Esophagus (tissue), 2 donors: ENCODE data around the gene CERS1. TPM values are rescaled to one million over a fixed set of nuclear protein-coding genes. Genes with fewer than 3 reads are reported as not detected.

Experiments used
- H3K27ac ChIP-seq, 2 donors: one replicate each; pipeline ENCODE4 v1.5.1; 2013; ENCODE audit warnings: low read depth in 2 of 2, mild to moderate bottlenecking in 2 of 2, inconsistent platforms in 1 of 2, low read length in 1 of 2, moderate library complexity in 1 of 2
- H3K27me3 ChIP-seq, 2 donors: one replicate each; pipeline ENCODE4 v1.6.1; 2013; ENCODE audit warnings: low read length in 2 of 2, control low read depth in 1 of 2, mild to moderate bottlenecking in 1 of 2; ENCODE audit not compliant: insufficient read depth in 2 of 2, control insufficient read depth in 1 of 2
- H3K36me3 ChIP-seq, 2 donors: one replicate each; pipeline ENCODE4 v1.6.1; 2013; ENCODE audit warnings: low read length in 1 of 2; ENCODE audit not compliant: control insufficient read depth in 2 of 2, insufficient read depth in 2 of 2
- H3K4me1 ChIP-seq, 2 donors: one replicate each; pipeline ENCODE4 v1.6.1; 2013; ENCODE audit warnings: low read length in 1 of 2; ENCODE audit not compliant: control insufficient read depth in 2 of 2, insufficient read depth in 2 of 2
- H3K4me3 ChIP-seq, 2 donors: one replicate each; pipeline ENCODE4 v1.5.1; 2013; ENCODE audit warnings: low read length in 2 of 2, mild to moderate bottlenecking in 2 of 2, low read depth in 1 of 2, moderate library complexity in 1 of 2
- H3K9me3 ChIP-seq, 2 donors: one replicate each; pipeline ENCODE4 v1.6.1; 2013; ENCODE audit warnings: mild to moderate bottlenecking in 2 of 2, low read depth in 1 of 2, low read length in 1 of 2, moderate library complexity in 1 of 2; ENCODE audit not compliant: control insufficient read depth in 2 of 2, insufficient read depth in 1 of 2
- WGBS, 2 donors: extraction: QIAGEN DNeasy Blood & Tissue Kit; methylation state at CpG; one replicate each; pipeline ENCODE4 v1.1.7; 2013; 5-methylcytosine and 5-hydroxymethylcytosine counted together
- polyA plus RNA-seq, 2 donors: library from polyadenylated mRNA; stranded (reverse); fragments of 200-250 nt; gene quantifications; one replicate each; pipeline ENCODE4 v1.2.3, GENCODE V29; 2013
- donor health status: healthy with polysubstance abuse.
- donor health status: Bipolar disorder and iron deficiency.

The CERS1 gene
- polyA plus RNA-seq, 2 donors = 0.08 to 0.12 TPM

DNA sequence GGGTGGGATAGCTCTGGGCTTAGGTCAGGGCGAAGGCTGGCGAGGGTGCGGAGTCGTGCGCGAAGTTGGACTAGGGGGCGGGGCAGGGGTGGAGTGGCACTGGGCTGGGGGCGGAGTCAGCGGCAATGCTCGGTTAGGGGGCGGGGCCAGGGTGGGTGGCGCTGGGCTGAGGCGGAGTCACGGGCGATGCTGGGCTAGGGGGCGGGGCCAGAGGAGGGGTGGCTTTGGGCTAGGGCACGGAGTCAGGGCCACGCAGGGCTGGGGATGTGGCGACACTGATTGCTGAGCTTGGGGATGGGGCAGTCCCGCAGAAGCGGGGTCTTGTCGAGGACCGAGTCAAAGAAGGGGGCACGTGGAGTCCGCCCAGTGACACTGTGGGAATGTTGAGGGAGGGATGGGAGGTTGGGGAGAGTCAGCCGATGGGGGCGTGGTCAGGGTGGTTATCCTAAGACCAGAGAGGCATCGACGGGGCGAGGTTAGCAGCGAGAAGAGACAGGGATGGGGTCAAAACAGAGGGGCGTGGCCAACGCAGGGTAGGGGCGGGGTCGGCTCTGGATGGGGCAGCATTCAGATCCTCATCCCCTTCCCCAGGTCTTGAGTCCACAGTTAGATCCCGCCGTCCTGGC, 36.4 kb upstream of the CERS1 start:
- WGBS, 2 donors = 33 to 50% methylated on average over 34 to 37 of the region's 37 CpGs
- Histone ChIP-seq H3K4me3 (no peak overlapping the region), H3K9me3 (no peaks in the 10 kb centered on the region)

DNA sequence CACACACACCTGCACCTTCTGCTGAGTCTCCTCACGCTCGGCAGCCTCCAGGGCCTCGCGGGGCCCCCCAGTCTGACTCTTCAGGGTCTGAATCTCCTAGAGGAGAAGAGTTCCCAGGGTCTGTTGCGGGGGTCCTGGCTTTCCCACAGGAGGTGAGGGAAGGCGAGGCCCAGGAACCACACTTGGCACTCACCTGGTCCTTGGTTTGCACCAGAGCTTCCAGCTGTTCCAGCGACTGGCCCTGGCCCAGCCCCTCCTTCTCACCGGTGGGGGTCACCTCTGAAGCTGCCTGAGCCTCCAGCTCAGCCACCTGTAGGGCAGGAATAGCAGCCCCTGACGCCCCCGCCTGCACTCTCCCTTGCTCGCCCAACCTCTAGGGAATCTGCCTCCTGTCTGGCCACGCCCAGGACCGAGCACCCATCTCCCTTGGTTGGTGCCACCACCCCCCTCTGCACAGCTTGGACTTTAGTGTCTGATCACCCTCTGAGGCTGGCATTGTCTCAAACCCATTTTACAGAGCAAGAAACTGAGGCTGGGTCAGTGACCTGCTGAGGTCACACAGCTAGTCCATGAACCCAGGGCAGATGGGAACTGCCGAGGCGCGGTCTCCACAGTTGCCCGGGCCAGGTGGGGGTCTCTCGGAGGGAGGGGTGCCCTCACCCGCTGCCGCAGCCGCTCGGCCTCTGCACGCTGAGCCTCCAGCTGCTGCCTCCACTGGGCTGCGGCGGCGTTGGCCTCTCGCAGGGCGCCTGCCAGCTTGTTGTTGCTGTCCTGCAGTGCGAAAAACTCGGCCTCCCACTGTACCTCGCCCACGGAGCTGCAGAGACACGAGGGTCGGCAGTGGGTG, 35.6 kb upstream of the CERS1 start:
- peaks cover 0 to 10% of the 10 kb centered on the region in 2 donors for H3K36me3 ChIP-seq
- 87% methylated on average over 33 to 34 of the region's 34 CpGs for WGBS, 2 donors
- no peak overlapping the region for H3K27ac ChIP-seq
- H3K4me1 ChIP-seq = no peaks in the 10 kb centered on the region
- H3K4me3 ChIP-seq = no peak overlapping the region
- no peaks in the 10 kb centered on the region for H3K9me3 ChIP-seq
- no peaks in the 10 kb centered on the region for H3K27me3 ChIP-seq

More for the DNA sequence above, 36.4 kb upstream of the CERS1 start:
- Histone ChIP-seq H3K27me3 (no peaks in the 10 kb centered on the region), H3K36me3 (peaks cover 0 to 10% of the 10 kb centered on the region in 2 donors), H3K4me1 (no peaks in the 10 kb centered on the region), H3K27ac (no peak overlapping the region)

DNA sequence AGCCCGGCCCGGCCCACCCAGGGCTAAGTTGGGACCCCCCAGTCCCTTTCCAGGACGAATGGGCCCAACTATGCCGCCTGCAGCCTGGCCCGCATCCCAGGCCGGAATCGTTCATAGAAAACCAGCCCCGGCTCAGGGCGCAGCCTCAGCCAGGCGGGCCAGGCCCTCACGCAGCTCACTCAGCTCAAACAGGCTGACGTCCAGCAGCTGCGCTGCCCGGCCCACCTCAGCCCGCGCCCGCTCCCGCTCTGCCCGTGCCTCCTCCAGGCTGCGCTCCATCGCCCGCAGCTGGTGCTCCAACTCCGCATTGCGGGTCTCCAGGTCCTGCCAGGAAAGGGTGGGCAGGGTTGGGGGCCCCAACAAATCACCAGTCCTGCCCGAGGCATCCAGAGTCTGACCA, 33.4 kb upstream of the CERS1 start:
- WGBS, 2 donors = 87 to 89% methylated on average over 22 to 25 of the region's 25 CpGs
- Histone ChIP-seq H3K9me3 (no peaks in the 10 kb centered on the region), H3K36me3 (peaks cover 9 to 24% of the 10 kb centered on the region in 2 donors), H3K27me3 (no peaks in the 10 kb centered on the region), H3K27ac (no peak overlapping the region), H3K4me1 (no peaks in the 10 kb centered on the region), H3K4me3 (no peak overlapping the region)

DNA sequence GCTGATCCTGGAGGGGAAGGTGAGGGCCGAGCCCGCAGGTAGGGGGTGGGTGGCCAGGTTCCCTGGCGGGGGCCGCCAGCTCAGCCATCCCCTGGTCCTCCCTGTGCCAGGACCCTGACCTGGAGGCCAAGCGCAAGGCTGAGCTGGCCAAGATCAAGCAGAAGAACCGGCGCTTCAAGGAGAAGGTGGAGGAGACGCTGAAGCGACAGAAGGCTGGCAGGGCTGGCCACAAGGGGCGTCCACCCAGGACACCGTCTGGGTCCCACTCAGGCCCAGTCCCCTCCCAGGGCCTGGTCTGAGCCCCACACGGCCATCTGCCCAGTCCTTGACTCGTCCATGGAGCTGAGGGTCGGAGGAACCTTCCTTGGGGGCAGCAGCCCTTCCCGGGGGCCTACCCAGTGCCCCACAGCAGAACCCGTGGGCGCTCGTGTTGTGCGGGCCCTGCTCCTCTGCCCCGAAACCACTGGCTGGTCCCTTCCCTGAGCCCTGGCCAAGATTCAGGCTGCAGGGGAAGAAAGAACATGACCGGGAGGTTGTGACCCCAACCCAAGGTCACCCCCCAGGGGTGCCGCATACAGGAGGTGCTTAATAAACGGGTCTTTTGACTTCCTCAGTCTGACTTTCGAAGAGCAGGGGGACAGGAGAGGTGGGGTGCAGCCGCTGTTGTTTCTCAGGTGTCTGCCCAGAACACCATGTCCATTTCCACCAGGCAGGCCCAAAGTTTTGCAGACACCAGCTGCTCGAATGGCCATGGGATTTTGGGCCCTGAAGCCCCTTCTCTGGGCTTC, 32.3 kb upstream of the CERS1 start:
- no peaks in the 10 kb centered on the region for H3K9me3 ChIP-seq
- H3K36me3 ChIP-seq = peaks cover 9 to 33% of the 10 kb centered on the region in 2 donors
- no peak overlapping the region for H3K4me3 ChIP-seq
- WGBS, 2 donors = 85 to 88% methylated on average over 26 of the region's 26 CpGs
- H3K27ac ChIP-seq = no peak overlapping the region
- H3K4me1 ChIP-seq = no peaks in the 10 kb centered on the region
- no peaks in the 10 kb centered on the region for H3K27me3 ChIP-seq

DNA sequence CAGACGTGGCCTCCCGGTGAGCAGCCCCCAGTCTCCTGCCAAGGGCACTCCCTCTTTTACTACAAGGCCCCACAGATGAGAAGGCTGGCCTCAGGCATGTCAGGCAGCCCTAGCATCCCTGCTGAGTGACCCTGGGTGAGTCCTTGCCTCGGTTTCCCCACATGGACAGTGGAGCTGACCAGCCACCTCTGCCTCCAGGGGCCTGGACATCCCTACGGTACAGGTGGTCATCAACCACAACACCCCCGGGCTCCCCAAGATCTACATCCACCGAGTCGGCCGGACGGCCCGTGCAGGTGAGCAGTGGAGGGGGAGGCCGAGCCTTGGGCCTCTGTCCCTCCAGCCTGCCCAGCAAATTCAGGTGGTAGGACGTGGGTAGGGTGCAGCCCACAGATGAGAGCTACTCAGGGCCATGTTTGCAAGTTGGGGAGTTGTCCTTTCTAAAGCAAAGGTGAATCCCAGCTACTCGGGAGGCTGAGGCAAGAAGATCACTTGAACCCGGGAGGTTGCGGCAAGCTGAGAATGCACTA, 28.8 kb upstream of the CERS1 start:
- H3K4me1 ChIP-seq = peaks cover 4 to 6% of the 10 kb centered on the region in 2 donors
- 95 to 97% methylated on average over 15 of the region's 15 CpGs for WGBS, 2 donors
- no peaks in the 10 kb centered on the region for H3K27me3 ChIP-seq
- H3K4me3 ChIP-seq = no peak overlapping the region
- no peak overlapping the region for H3K27ac ChIP-seq
- no peaks in the 10 kb centered on the region for H3K9me3 ChIP-seq
- peaks cover 9 to 49% of the 10 kb centered on the region in 2 donors for H3K36me3 ChIP-seq

DNA sequence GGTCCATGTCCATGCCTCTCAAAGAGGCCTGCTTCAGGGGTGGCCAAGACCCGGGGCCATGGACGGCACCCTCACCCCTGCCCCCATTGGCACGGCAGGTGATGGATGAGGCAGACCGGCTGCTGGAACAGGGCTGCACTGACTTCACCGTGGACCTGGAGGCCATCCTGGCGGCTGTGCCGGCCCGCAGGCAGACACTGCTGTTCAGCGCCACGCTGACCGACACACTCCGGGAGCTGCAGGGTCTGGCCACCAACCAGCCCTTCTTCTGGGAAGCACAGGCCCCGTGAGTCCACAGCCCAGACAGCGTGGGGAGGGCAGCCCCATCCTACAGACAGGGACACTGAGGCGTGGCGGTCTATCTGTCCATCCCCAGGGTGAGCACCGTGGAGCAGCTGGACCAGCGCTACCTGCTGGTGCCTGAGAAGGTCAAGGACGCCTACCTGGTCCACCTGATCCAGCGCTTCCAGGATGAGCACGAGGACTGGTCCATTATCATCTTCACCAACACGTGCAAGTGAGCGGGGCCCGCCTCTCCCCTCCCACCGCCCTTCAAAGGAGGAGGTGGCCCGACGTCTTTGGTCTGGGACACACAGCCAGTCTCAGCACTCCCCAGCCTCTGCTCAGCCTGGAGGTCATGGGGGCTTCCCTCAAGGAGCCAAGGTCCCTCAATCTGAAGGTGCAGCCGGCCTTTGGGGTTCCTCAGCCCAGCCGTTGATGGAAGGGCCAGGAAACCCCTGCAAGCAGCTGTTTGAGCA, 26.4 kb upstream of the CERS1 start:
- Histone ChIP-seq H3K4me1 (peaks cover 4 to 6% of the 10 kb centered on the region in 2 donors), H3K9me3 (no peaks in the 10 kb centered on the region), H3K27ac (no peak overlapping the region), H3K36me3 (peaks cover 9 to 39% of the 10 kb centered on the region in 2 donors), H3K4me3 (no peak overlapping the region), H3K27me3 (no peaks in the 10 kb centered on the region)
- 84 to 87% methylated on average over 29 of the region's 29 CpGs for WGBS, 2 donors

DNA sequence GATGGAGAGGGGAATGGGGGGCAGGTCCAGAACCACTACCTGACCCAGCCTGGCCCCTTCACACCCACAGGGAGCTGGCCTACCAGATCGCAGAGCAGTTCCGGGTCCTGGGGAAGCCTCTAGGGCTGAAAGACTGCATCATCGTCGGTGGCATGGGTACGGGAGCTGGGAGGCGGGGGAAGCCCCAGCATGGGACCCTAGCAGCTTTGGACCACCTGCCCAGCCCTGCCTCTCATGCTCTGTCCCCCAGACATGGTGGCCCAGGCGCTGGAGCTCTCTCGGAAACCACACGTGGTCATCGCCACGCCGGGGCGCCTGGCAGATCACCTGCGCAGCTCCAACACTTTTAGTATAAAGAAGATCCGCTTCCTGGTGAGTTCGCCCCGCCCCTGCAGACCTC, 25.6 kb upstream of the CERS1 start:
- no peaks in the 10 kb centered on the region for H3K27me3 ChIP-seq
- peaks cover 4 to 6% of the 10 kb centered on the region in 2 donors for H3K4me1 ChIP-seq
- H3K4me3 ChIP-seq = no peak overlapping the region
- WGBS, 2 donors = 92 to 95% methylated on average over 17 of the region's 17 CpGs
- no peak overlapping the region for H3K27ac ChIP-seq
- peaks cover 9 to 39% of the 10 kb centered on the region in 2 donors for H3K36me3 ChIP-seq
- no peaks in the 10 kb centered on the region for H3K9me3 ChIP-seq

DNA sequence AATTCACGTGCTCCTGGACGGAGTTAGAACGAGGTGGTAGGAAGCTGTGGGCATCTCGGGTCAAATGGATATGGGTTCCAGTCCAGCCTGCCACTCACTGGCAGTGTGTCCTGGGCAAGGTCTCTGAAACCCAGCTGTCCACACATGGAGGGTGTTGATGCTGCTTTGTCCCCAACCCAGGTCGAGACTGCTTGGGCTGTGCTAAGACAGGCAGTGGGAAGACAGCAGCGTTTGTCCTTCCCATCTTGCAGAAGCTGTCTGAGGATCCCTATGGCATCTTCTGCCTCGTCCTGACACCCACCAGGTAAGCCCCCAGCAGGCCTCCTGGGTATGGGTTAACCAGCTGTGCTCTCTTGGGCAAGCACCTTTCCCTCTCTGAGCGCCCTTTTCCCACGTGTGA, 24.4 kb upstream of the CERS1 start:
- Histone ChIP-seq H3K9me3 (no peaks in the 10 kb centered on the region), H3K27ac (no peak overlapping the region), H3K4me3 (peak overlapping the region; percentile 77 to 98), H3K4me1 (peaks cover 4 to 8% of the 10 kb centered on the region in 2 donors), H3K36me3 (peaks cover 6 to 35% of the 10 kb centered on the region in 2 donors), H3K27me3 (no peaks in the 10 kb centered on the region)
- 48 to 58% methylated on average over 9 of the region's 9 CpGs for WGBS, 2 donors

DNA sequence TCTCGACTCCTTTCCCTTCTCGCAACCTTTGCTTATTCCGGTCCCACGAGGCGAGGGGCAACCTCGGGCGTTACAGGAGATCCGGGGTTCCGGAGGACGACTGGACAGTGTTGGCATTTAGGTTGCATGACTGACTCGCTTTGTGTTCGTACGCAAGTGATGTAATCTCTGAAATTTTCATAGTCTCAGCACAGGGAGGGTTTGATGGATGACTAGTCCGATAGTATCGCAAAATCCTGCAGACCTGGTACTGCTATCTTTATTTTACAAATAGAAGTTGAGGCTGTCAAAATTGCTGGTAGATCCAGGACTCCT, 23.9 kb upstream of the CERS1 start:
- Histone ChIP-seq H3K9me3 (no peaks in the 10 kb centered on the region), H3K4me1 (peaks cover 4 to 10% of the 10 kb centered on the region in 2 donors), H3K4me3 (peak overlapping the region; percentile 77 to 98), H3K27ac (peak overlapping the region; percentile 30 to 78), H3K36me3 (peaks cover 5 to 38% of the 10 kb centered on the region in 2 donors), H3K27me3 (no peaks in the 10 kb centered on the region)
- 1% methylated on average over 15 of the region's 15 CpGs for WGBS, 2 donors
